ENCODE results near the gene PKN3.
"Not testable (repeated sequence)": the region's sequence is repeated elsewhere in the genome, so short reads cannot be mapped to it uniquely, and the experiment has no call there.

DNA sequence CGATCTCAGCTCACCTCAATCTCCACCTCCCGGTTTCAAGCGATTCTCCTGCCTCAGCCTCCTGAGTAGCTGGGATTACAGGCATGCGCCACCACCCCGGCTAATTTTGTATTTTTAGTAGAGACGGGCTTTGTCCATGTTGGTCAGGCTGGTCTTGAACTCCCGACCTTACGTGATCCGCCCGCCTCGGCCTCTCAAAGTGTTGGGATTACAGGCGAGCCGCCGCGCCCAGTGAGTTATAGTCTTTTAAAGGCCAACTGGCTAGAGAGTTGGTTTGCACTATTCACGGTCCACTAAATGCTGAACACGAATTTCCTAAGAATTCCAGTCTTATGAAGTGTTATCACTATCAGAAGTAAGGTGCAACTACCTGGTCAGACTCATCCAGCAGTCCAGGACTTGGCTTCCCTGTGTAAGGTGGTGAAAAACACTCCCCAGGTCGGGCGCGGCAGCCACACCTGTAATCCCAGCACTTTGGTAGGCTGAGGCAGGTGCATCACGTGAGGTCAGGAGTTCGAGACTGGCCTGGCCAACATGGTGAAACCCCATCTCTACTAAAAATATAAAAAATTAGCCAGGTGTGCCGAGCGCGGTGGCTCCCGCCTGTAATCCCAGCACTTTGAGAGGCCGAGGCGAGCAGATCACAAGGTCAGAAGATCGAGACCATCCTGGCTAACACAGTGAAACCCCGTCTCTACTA is 3.1 kb upstream of the PKN3 start:
- not testable (repeated sequence) for TF ChIP-seq EP300, POLR2A (IDR thresholded peaks at IDR 0.05)
- TF ChIP-seq, protein P1, sequence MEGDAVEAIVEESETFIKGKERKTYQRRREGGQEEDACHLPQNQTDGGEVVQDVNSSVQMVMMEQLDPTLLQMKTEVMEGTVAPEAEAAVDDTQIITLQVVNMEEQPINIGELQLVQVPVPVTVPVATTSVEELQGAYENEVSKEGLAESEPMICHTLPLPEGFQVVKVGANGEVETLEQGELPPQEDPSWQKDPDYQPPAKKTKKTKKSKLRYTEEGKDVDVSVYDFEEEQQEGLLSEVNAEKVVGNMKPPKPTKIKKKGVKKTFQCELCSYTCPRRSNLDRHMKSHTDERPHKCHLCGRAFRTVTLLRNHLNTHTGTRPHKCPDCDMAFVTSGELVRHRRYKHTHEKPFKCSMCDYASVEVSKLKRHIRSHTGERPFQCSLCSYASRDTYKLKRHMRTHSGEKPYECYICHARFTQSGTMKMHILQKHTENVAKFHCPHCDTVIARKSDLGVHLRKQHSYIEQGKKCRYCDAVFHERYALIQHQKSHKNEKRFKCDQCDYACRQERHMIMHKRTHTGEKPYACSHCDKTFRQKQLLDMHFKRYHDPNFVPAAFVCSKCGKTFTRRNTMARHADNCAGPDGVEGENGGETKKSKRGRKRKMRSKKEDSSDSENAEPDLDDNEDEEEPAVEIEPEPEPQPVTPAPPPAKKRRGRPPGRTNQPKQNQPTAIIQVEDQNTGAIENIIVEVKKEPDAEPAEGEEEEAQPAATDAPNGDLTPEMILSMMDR (IDR thresholded peaks at IDR 0.05) = not testable (repeated sequence)

Data from gastroesophageal sphincter (tissue), 3 donors.